ENCODE results near the gene CLCN5. TPM values are rescaled to one million over a fixed set of nuclear protein-coding genes. Genes with fewer than 3 reads are reported as not detected.

Gene CLCN5
- total RNA-seq, 3 donors from 2014 or later, result 5.0 to 7.5 (median 6.6) TPM

DNA sequence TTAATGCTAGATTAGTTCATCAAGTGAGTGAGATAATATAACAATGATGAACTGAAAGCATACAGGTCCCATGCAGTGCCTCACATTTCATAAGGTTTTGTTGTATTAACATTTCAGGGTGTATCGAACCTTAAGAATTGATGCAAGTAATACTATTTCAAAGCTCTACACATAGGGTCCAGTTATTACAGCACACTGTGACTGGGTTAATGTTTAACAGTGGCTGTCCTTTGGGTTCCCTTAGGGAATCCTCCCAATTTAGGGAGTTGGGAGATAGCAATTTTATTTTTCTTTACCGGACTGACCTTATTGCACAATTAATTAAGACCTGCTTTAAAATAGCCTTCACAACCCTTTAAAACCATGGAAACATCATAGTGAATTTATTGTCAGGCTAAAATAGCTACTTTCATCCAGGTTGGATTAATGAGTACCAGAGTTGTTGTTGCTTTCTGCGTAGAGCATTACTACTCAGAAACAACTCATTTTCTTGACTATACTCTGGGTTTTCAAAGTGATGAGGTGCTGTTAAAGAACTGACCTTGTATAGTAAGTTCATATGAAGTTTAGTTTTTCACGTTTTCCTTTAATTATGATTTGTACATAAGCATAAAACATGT, 144.0 kb downstream of the CLCN5 start:
- TF ChIP-seq POLR2A (IDR thresholded peaks at IDR 0.05) (no peak), CTCF (IDR thresholded peaks at IDR 0.05) (no peak), POLR2AphosphoS5 (IDR thresholded peaks at IDR 0.05) (no peak)
- Histone ChIP-seq H3K4me3 (no peak overlapping the region), H3K27me3 (peaks cover 0 to 19% of the 10 kb centered on the region in 2 donors), H3K27ac (no peak overlapping the region), H3K9me3 (peaks cover 0 to 4% of the 10 kb centered on the region in 2 donors), H3K36me3 (no peaks in the 10 kb centered on the region), H3K4me1 (no peaks in the 10 kb centered on the region)
- DNase-seq (ENCODE audit: low spot score in 2 of 2), result no peak
- intact Hi-C loops (cut with DNase I; ENCODE audit: low total_unique reads), result no loop called here

DNA sequence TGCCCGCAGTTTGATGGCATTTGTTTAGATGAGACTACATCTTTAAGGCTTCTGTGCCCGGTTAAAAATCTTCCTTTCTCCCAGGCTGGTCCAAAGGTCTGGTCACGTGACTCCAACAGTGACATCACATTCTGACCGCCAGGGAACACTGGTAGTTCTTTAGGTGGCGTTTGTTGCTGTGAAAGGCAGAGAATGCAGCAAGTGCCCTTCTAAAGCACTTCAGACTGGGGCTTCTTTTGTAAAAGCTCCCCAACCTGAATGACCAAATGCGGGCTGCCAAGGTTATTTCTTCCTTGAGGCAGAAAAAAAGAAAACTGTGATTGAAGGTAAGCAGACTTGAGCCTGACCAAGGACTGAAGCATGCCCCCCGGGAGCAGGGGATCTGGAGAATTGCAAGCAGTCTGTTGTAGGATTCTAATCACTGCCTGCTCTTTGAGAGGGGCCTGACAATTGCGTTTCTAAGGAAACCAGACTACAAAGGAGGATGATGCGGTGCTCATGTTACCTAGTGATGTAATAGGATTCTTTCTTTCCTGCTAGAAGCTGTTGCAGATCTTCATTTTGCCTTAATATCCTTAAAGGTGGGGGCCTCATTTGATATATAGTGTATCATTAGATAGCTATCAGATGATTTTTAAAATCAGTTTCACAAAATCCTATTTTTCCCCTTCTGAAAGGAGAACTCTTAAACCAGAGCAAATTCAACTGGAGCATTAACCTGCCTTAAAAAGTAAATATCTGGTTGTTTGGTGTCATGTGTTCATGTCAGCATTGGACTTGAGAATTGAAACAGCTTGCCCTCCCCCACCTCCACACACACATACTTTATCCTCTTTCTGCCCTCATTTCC, 145.3 kb downstream of the CLCN5 start:
- intact Hi-C loops (cut with DNase I; ENCODE audit: low total_unique reads), result no loop called here
- Histone ChIP-seq H3K27ac (no peak overlapping the region), H3K9me3 (peaks cover 0 to 4% of the 10 kb centered on the region in 2 donors), H3K27me3 (peaks cover 0 to 25% of the 10 kb centered on the region in 2 donors), H3K4me3 (no peak overlapping the region), H3K36me3 (no peaks in the 10 kb centered on the region), H3K4me1 (no peaks in the 10 kb centered on the region)
- TF ChIP-seq POLR2A (IDR thresholded peaks at IDR 0.05) (no peak), CTCF (IDR thresholded peaks at IDR 0.05) (no peak), POLR2AphosphoS5 (IDR thresholded peaks at IDR 0.05) (no peak)
- no peak for DNase-seq (ENCODE audit: low spot score in 2 of 2)

DNA sequence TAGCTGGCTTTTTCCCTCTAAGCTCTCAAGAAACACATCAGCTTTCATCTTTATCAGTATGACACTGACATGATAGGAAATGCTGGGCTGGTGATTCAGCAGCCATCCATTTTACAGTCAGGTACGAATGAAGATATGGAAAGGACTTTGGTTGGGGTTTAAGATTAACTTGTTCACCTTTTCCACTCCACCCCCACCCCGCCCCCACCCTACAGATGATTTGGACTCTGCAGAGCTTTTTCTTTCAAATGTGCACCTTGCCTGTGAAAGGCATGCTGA, 145.8 kb downstream of the CLCN5 start:
- Histone ChIP-seq H3K36me3 (no peaks in the 10 kb centered on the region), H3K27ac (no peak overlapping the region), H3K9me3 (peaks cover 0 to 4% of the 10 kb centered on the region in 2 donors), H3K4me1 (no peaks in the 10 kb centered on the region), H3K27me3 (peaks cover 0 to 31% of the 10 kb centered on the region in 2 donors), H3K4me3 (no peak overlapping the region)
- no peak for DNase-seq (ENCODE audit: low spot score in 2 of 2)
- intact Hi-C loops (cut with DNase I; ENCODE audit: low total_unique reads), result no loop called here
- TF ChIP-seq CTCF (IDR thresholded peaks at IDR 0.05), result no peak
- TF ChIP-seq POLR2AphosphoS5 (IDR thresholded peaks at IDR 0.05), result no peak
- TF ChIP-seq POLR2A (IDR thresholded peaks at IDR 0.05), result no peak

- no peak for TF ChIP-seq POLR2AphosphoS5 (IDR thresholded peaks at IDR 0.05)
- TF ChIP-seq POLR2A (IDR thresholded peaks at IDR 0.05), result no peak
- TF ChIP-seq CTCF (IDR thresholded peaks at IDR 0.05), result no peak
- intact Hi-C loops (cut with DNase I; ENCODE audit: low total_unique reads), result no loop called here
- no peaks in the 10 kb centered on the region for H3K36me3 ChIP-seq
- H3K4me1 ChIP-seq, result no peaks in the 10 kb centered on the region
- peaks cover 0 to 37% of the 10 kb centered on the region in 2 donors for H3K27me3 ChIP-seq
- no peak overlapping the region for H3K27ac ChIP-seq
- H3K9me3 ChIP-seq, result peaks cover 0 to 4% of the 10 kb centered on the region in 2 donors
- H3K4me3 ChIP-seq, result no peak overlapping the region
- no peak for DNase-seq (ENCODE audit: low spot score in 2 of 2)
These were observed 146.5 kb downstream of the CLCN5 start for GRCh38 chrX:50068893-50069292.

- TF ChIP-seq POLR2A (IDR thresholded peaks at IDR 0.05) (no peak), POLR2AphosphoS5 (IDR thresholded peaks at IDR 0.05) (no peak), CTCF (IDR thresholded peaks at IDR 0.05) (no peak)
- Histone ChIP-seq H3K9me3 (peaks cover 0 to 4% of the 10 kb centered on the region in 2 donors), H3K4me3 (no peak overlapping the region), H3K27ac (no peak overlapping the region), H3K27me3 (peaks cover 0 to 40% of the 10 kb centered on the region in 2 donors), H3K36me3 (no peaks in the 10 kb centered on the region), H3K4me1 (no peaks in the 10 kb centered on the region)
- intact Hi-C loops (cut with DNase I; ENCODE audit: low total_unique reads), result no loop called here
- no peak for DNase-seq (ENCODE audit: low spot score in 2 of 2)
These were observed 149.1 kb downstream of the CLCN5 start for GRCh38 chrX:50071494-50071893.

All from breast epithelium (tissue), 4 donors.